ENCODE results near the gene RD3L.
A peak's percentile ranks its signal among the peaks of the same experiment; 100 is the strongest.
"Not testable (repeated sequence)": the region's sequence is repeated elsewhere in the genome, so short reads cannot be mapped to it uniquely, and the experiment has no call there.

Gene RD3L

DNA sequence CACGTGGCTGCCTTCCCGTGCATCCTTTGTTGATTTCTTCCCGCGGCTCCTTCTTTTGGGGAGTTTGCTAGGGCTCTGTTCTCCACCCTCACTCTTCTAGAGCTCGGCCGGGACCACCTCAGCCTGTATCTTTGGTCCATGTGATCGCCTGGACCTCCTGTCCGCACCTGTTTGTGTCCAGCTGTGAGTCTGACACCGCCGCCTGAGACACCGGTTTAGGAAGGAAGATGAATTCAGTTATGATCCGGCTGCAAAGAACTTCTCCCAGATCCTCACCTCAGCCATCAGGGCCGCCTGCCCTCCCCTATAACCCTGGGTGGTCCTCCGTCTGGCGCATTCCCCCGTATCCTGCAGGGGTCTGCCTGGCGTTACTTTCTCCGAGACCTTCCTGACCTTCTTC is 14.8 kb downstream of the RD3L start:
- DNase-seq, result no peak

DNA sequence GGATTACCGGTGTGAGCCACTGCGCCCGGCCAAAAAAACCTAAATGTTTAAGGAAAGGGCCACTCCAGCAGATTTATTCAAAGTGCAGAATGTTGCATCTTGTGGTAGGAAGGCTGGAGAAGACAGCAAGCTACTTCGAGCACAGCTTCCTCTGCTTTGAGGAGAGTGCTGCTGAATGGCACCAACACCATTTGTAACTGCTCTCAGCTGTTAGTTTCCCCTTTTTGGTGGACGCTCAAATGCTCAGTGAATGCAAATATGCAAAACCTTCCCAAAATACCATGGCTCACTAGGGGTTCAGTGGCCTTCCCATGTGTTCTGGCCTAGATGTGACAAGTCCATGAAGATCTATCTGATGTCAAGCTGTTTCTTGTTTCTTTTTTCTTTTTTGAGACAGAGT is 17.0 kb downstream of the RD3L start:
- no peak for DNase-seq

DNA sequence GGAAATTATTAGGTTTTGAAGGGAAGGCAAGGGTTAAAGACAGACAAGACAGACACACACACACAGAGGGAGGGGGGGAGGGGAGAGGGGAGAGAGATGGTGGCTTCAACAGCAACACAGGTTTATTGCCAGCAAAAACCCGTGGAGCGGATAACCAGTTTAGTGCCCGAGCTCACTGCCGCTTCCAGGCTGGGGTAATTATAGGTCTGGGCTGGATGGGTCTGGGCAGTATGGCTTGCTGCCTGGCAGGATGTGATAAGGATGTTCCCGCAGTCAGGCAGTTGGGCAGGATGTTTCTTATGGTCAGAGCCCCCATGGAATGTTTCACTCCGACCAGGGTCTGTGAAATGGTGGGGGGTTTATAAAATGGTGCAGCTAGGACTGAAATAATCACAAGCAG is 18.5 kb downstream of the RD3L start:
- no peak for DNase-seq

DNA sequence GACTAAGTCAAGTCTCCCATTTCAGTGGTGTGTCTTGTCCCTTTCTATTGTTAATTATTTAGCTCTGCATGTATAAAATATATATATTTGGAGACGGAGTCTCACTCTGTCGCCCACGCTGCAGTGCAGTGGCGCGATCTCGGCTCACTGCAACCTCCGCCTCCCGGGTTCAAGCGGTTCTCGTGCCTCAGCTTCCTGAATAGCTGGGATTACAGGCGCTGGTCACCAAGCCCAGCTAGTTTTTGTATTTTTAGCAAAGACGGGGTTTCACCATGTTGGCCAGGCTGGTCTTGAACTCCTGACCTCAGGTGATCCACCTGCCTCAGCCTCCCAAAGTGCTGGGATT is 20.5 kb downstream of the RD3L start:
- not testable (repeated sequence) for DNase-seq

DNA sequence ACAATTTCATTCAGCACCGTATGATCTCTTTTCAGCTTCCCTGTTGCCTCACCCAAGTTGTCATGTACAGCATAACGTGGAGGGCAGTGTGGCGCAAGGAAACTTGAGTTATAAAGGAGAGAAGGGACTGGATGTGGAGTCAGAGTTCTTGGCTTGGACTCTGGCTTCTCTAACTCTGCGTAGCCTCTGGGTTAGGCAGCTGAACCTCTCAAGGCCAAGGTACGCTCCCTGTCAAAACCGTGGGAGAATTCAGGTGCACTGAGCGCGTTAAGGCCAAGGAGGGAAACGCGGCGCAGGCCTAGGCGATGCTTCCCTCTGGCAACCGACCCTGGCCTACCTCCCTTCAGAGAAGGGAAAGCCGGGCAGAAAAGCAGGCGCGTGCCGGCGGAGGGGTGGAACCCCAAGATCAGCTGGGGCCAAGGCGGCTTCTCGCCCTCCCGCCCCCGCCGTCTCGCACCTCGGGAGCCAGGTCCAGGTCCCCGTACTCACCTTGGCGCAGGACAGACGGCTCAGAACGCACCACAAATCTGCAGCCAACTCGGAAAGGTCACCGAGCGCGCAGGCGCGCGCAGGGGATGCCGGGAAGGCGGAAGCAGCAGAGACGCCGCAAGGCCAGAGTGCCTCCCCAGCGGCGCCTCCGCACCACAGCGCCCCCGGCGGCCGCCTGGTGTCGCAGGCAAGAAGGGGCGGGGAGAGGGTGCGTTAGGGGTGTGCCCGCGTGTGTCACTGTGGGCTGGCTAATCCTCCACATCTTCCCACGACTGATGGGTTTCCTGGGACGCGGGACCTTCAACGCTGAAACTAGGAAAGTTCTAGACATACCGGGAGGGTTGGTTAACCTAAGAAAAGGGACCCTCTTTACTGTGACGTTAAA is 21.1 kb downstream of the RD3L start:
- peak; percentile 83 to 91 for DNase-seq

DNA sequence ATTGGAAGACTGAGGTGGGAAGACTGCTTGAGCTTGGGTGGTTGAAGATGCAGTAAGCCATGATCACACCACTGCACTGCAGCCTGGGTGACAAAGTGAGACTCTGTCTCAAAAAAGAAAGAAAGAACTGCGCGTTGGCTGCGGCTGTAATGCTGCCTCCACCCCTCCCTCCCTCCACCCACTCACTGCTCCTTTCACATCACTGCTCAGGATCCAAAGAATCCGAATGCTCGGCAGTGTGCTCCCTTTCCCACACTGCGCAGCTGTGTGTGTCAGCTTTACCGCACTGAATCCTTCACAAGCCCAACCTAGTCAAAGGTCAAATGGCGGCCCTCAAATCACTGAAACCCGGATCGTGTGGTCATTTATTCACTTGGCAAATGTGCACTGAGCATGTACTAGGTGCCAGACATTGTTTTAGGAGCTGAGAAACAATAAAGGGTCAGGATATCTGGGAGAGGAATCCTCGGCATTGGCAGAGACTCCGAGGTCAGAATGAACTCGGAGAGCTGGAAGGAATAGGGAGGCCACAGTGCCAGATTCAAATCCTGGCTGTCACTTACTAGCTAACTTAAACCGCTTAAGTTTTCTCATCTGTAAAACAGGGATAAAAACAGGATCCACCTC is 25.6 kb downstream of the RD3L start:
- no peak for DNase-seq

DNA sequence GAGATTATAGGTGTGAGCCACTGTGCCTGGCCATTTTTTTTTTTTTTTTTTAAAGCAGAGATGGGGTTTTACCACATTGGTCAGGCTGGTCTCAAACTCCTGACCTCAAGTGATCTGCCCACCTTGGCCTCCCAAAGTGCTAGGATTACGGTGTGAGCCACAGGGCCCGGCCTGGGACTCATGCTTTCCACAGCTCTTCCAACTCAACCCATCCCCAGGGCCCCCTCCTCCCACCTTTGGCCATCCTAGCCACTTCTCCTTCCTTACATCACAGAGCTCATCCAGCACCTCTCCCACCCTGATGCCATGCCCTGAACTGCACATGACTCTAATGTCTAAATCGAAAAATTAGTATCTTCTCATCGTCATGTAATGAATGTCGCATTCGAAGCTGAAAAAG is 26.7 kb downstream of the RD3L start:
- DNase-seq, result no peak

DNA sequence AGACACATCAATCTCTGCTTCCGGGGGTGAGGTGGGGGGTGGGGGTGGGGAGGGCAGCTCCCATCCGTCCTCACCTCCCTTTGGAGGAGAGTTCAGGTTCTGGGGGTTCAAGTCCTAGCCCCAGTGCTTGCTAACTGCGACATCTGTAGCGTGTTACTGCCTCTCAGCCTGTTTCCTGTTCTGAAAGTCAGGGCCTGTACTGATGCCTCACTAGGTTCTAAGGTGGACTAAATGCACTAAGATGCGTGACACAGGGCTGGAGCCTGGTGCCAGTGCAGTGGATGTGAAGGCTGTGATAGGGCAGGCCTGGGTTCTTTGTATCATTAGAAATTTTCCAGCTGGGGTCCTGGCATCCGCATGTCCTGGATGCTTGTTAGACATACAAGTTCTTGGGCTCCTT is 31.3 kb downstream of the RD3L start:
- DNase-seq, result no peak

DNA sequence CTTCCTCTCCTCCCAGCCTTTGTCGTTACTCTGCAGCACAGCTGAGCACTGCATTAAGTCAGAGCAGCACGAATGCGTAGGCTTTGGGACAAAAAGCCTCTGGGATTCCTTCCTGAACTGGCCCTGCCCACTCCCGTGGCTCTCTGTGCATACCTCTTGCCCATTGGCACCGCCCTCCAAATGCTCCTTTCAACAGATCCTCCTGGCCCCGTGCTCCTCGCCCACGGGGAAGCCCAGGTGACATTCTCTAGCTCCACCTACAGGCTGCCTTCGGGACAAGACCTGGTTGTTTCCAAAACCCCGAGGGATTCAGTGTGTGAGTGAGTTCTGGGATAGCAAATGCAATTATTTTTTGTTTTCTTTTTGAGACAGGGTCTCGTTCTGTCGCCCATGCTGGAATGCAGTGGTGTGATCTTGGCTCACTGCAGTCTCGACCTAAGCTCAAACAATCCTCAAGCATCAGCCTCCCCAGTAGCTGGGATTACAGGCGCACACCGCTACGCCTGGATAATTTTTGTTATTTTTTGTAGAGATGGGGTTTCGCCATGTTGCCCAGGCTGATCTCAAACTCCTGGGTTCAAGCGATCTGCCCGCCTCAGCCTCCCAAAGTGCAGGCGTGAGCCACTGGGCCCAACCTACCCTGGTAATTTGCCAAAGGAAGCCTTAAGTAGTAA is 31.9 kb downstream of the RD3L start:
- DNase-seq, result peak; percentile 61 to 66

DNA sequence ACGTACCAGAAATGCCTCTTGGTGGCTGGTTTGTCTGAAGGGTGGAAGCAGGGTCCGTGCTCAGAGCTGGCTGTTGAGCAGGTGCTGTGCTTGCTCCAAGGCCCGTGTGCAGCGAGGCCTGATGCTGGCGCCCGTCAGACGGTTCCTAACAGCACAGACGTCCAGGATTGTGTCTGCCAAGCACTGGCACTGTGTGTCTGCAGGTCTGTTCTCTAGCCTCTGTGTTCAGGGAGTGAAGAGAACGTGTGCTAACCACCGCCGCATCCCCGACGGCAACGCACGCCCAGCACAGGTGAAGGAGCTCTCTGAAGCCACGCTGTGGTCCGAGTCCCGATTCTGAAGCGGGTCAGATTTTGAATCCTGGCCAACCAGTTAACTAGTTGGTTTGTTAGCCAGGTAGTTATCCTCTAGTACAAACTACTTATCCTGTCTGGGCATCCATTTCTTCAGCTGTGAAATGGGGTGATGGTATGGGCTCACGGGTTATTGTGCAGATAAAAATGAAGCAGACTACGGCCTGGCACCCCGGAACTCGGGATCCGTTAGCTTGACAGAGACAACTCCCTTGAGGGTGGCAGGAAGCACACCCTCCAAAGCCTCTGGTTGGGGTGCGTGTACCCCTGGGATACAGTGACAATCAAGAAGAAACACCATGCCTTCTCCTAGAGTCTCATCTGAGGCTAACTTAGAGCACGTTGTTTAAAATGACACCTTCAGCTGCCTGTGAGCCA is 32.6 kb downstream of the RD3L start:
- DNase-seq, result no peak

DNA sequence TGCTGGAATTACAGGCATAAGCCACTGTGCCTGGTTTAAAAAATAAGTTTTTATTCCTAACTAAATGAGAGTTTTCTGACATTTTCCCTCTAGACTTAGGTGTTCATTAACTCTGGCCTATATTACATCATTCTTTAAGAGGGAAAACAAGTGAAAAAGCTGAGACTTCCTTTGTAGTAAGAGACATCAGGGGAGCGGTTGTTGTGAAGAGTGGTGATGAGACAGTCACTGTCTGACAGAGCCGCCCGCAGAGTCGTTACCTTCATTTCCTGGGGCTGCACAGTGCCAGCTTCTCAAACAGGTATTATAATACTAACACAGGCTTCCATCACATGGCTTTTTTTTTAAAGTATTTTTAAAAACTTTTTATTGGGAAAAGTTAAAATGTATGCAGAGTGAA is 33.7 kb downstream of the RD3L start:
- DNase-seq, result no peak

DNA sequence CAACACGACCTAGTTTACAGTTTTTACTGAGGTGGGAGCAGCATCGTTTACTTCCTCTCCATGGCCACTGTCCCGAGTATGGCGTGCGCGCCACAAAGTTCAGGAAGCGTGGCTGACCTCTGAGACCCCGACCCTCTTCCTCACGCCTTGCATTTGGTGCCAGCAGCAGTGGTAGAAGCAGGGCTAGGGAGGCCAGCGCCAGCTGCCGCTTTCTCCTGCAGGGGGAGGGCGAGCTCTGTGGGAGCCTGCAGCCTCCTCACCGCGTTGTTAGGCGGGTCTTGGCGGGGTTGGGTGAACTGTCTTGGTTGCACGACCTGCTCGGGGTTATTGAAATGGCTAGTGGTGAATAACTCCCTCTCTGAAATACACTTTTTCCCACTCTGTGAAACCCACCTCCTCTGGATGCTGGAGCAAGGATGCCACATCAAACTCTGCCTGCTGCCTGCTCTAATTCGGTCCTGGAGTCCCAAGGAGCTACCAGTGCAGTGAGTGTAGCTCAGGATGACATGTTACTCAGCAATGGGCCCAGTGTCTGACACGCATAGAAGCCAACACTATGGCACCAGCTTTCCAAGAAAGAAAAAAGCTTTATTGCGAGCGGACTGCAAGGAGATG is 36.4 kb downstream of the RD3L start:
- no peak for DNase-seq

DNA sequence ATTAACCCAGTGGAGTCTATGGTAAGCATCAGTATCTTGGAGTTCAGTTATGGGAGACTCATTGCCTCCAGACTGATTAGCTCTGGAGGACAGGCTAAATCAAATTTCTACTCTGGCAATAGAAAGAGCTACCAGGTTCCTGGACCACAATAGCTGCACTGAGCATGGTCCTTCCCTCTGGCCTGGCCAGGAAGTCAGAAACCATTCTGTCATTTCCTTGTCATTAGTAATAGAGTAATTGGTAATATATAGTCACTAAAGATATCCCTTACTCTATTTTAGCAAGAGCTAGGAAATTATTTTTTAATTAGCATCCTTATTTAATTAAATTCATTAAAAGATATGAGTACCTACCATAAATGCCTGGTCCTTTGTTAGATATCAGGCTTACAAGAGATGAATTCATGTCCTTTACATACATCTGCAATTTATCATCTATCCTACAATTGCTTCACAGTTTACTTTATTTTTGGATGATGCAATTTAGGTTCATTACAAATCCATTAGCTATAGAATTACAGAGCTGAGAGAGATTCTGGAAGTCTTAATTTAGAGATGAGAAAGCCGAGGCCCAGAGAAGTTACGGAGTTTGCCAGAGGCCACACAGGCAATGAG is 37.7 kb downstream of the RD3L start:
- DNase-seq, result no peak

DNA sequence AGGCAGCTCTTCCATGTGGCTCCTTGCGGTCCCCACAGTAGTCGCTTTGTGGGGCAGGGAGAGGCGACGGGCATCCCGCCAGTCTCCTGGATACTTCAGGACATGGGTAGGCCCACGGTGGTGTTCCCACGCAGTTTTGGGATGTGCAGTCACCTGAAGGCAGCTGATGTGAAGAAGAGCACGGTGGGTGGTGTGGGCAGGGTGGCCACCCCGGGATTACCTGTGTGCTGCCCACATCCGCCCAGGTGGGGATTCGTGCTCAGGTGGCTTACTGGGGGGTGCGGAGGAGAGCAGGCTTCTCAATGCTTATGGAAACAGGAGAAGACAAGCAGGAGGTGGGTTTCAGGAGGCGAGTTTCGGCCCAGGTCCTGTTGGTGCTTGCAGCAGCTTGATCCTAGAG is 42.5 kb downstream of the RD3L start:
- no peak for DNase-seq

DNA sequence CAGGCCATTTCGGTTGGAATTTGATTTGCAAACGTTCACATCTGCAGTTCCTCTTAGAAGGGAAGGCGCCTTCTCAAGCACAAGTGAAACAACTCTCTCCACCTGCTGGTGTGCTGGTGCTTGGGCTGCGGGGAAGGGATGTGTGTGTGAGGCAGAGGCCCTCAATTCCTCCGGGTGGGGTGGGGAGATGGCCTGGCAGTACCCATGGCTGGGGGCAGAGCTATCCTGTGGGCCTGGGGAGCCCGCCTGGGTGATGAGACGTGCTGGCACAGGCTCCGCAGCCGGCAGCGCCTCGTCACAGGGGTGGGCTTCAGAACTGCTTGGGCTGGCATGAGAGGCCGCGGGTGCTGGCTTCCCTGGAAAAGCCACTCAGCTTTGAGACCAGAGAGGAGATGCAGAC is 43.0 kb downstream of the RD3L start:
- no peak for DNase-seq

DNA sequence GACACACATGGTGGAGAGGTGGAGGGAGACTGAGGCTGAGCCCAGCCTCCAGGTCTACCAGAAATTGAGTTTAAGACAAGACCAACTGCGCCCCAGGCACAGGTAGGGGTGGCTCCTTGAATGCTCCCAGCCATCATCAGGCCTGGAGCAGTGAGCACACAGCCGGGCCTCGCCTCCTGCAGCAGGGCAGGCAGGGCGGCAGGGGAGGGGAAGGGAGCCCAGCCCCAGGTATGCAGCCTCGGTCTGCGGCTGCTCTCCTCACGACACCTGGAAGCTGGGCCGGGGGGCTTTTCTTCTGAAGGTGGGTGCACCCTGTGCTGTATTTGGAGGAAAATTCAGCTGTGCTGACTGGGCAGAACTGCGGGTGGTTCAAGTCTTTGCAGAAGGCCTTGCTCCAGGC is 43.6 kb downstream of the RD3L start:
- DNase-seq, result no peak

DNA sequence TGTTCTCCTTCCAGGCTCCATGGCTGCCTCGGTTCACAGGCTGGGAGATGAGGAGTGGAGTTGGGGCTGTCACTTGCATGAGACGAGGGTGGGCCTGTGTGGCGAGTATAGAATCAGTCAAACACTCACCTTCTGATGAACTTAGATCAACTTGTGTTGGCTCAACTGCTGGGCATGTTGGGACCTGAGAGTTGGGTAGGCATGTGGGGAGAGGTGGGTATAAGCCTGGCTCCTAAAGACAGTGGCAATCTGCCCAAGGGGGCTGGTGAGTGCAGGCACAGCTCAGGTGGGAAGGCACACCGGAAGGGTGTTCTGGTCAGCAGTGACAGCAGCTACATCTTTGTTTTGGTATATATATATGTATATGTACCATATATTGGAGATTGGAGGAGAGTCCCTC is 44.1 kb downstream of the RD3L start:
- no peak for DNase-seq

DNA sequence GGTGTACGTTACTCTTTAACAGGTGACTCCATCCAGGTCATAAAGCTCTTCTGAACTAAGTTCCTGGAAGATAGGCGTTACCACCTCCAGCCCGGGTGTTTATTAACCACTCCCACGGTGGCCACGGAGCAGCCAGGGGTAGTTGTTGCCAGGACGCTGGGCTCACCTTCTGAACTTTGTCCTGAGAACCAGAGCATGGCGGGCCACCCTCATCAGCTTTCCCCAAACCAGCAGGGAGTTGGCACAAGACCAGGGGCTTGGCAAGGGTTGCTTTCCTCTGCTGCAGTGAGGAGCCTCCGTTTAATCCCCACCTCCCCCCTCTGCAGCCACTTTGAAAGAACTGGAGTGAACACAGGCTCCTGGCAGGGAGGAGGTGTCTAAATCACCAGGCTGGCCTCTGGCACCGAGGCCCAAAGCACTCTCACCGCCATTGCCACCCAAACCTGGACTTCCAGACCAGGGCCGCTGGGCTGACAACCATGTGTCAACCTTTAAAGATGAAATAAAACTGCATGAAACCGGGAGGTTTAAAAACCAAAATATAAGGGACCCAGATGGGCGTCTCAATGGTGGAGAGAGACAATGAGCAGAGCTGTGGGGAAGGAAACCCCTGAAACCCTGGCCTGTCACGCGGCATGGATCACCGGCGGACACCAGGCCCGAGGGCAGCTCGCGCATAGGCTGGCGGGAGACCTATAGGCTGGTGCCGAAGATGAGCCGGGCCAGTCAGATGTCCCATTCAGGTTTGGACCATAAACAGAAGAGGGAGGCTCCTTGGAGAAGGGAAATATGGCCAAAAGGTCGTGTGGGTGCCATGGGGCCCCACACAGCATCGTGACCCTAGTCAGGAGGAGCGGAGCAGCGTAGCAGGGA is 45.0 kb downstream of the RD3L start:
- DNase-seq, result no peak

DNA sequence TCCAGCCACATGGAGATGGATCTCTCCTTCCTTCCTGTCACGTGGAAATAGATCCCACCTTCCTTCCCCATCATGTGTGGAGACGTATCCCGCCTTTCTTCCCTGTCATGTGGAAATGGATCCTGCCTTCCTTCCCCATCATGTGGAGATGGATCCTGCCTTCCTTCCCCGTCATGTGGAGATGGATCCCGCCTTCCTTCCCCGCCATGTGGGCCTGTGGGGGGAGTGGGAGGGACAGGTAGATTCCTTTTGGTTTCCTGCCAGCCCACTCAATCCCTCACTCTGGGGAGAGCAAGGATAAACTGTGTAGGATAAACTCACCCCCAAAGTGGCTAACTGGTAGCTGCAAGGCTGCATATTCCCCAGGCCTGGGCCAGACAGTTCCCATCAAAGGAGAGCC is 45.8 kb downstream of the RD3L start:
- DNase-seq, result no peak

DNA sequence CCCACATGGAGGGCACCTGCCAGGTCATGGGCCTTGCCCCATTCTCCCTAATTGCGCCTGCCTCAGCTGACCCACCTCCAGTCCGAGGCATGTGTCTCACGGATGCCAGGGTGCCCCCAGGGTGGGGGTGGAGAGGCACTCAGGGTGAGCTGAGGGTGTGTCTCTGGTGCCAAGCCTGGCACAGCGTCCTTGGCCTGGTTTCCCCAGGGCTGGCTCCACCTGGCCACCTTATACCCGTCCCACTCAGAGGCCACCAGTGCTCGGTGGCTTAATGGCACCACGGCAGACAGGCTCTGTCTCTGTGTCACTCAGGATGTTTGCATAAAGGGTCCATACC is 47.6 kb downstream of the RD3L start:
- DNase-seq, result no peak

DNA sequence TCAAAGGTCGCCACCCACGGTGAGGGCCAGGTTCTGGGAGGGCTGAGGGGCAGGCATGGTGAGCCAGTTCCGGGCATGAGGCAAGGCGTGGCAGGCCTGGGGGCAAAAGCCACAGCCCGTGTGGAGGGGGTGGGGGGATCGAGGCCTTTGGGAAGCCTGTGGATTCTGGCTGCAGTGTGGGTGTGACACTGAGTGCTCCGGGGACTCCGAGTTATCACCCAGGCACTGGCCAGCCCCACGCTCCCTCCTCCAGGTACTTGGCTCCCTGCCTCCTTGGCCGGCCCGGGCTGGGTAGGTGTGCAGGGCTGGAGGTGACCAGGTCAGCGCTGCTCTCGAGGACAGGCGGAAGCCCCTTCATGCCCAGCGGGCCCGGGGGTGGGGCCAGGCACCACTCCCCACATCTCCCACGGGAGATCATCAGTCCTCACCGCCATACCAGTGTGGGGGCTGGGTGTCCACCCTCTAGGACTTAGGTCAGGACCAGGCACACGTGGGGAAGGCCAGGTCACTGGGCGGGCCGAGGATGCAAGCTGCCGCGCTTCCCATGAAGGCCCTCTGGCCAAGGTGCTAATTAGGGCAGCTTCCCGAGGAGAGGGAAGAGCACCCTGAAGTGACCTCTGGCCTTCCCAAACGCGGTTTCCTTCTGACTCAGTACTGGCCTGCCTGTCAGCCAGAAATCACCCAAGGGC is 48.2 kb downstream of the RD3L start:
- DNase-seq, result no peak
